OCI-LY7 (cell line): Measurements from ENCODE around the gene SLC9A7. TPM values are rescaled to one million over a fixed set of nuclear protein-coding genes. Genes with fewer than 3 reads are reported as not detected.

Source experiments
- BruUV-seq: library from RNA; stranded (reverse); fragments of 400-500 nt; replicated peaks from 2 replicates; lab custom pipeline; 2021; lab: Mats Ljungman, UMichigan
- CTCF ChIA-PET: fragments of 300-600 bp; sonication (Branson Sonifier 250); formaldehyde crosslinking; loops from one replicate; lab custom pipeline; 2022; ENCODE audit warnings: antibody characterized with exemption; ENCODE audit not compliant: unreplicated experiment; lab: Charles Lee
- POLR2A ChIA-PET: fragments of 300-600 bp; sonication (Branson Sonifier 250); formaldehyde crosslinking; loops from one replicate; lab custom pipeline; 2022; ENCODE audit warnings: antibody characterized with exemption; lab: Charles Lee
- DNase-seq: peaks from one replicate; pipeline ENCODE4 v3.0.0-alpha.2; 2015; ENCODE audit warnings: low spot score
- H2AFZ ChIP-seq: fragments of 200-600 bp; sonication (generic), shearing (Covaris generic); 2 replicates; pipeline ENCODE4 v1.6.1; 2014; ENCODE audit warnings: mild to moderate bottlenecking, antibody characterized with exemption, low read length, moderate library complexity
- H3K27ac ChIP-seq: fragments of 200-600 bp; sonication (generic); 2 replicates; pipeline ENCODE4 v1.5.1; 2014; ENCODE audit warnings: mixed run types, low read depth, mild to moderate bottlenecking, moderate library complexity, low read length, inconsistent platforms; ENCODE audit not compliant: poor library complexity, severe bottlenecking
- H3K36me3 ChIP-seq: fragments of 200-600 bp; sonication (generic); 2 replicates; pipeline ENCODE4 v1.6.1; 2014; ENCODE audit warnings: mild to moderate bottlenecking, antibody characterized with exemption, low read length, moderate library complexity, mixed read lengths; ENCODE audit not compliant: insufficient read depth
- H3K4me1 ChIP-seq: fragments of 200-600 bp; sonication (generic); 2 replicates; pipeline ENCODE4 v1.5.1; 2014; ENCODE audit warnings: mild to moderate bottlenecking, low read length; ENCODE audit not compliant: insufficient read depth, poor library complexity, severe bottlenecking
- H3K4me2 ChIP-seq: fragments of 200-600 bp; sonication (generic); 2 replicates; pipeline ENCODE4 v1.6.1; 2014; ENCODE audit warnings: mild to moderate bottlenecking, low read length
- H3K4me3 ChIP-seq: fragments of 200-600 bp; sonication (generic); 2 replicates; pipeline ENCODE4 v1.5.1; 2014; ENCODE audit warnings: mild to moderate bottlenecking, low read depth, low read length; ENCODE audit not compliant: poor library complexity, severe bottlenecking
- H3K79me2 ChIP-seq: fragments of 200-600 bp; sonication (generic); 2 replicates; pipeline ENCODE4 v1.6.1; 2016; ENCODE audit warnings: low read depth, mild to moderate bottlenecking, low read length, moderate library complexity, mixed read lengths; ENCODE audit not compliant: insufficient read depth
- H3K9me2 ChIP-seq: fragments of 200-600 bp; sonication (generic); 2 replicates; pipeline ENCODE4 v1.6.1; 2016; ENCODE audit warnings: mild to moderate bottlenecking, low read length, mixed read lengths; ENCODE audit not compliant: insufficient read depth
- H3K9me3 ChIP-seq: fragments of 200-600 bp; sonication (generic); 2 replicates; pipeline ENCODE4 v1.6.1; 2014; ENCODE audit warnings: mild to moderate bottlenecking, mixed run types, low read length, mixed read lengths
- H4K20me1 ChIP-seq: fragments of 200-600 bp; sonication (generic); 2 replicates; pipeline ENCODE4 v1.6.1; 2014; ENCODE audit warnings: mild to moderate bottlenecking, antibody characterized with exemption, low read length, moderate library complexity, mixed read lengths; ENCODE audit not compliant: insufficient read depth
- CTCF ChIP-seq: fragments of 200-600 bp; sonication (generic); conservative IDR thresholded peaks from 2 replicates; pipeline ENCODE4 v1.5.1; 2014; ENCODE audit warnings: mild to moderate bottlenecking, antibody characterized with exemption, low read length, moderate library complexity, mixed read lengths
- EZH2phosphoT487 ChIP-seq: fragments of 200-600 bp; sonication (generic); IDR thresholded peaks from 2 replicates; pipeline ENCODE4 v1.6.1; 2018; ENCODE audit warnings: low read depth, borderline replicate concordance, mild to moderate bottlenecking, mixed run types, antibody characterized with exemption, low read length, moderate library complexity, mixed read lengths
- intact Hi-C: fragments of 100-400 bp; cut with micrococcal nuclease; formaldehyde crosslinking; loops from one replicate; pipeline ENCODE4 v1.10.0; 2022; ENCODE audit not compliant: unreplicated experiment
- total RNA-seq, 2 experiments: library from RNA; depleted of rRNA in 1 of 2; stranded (reverse); fragments of >200 nt in 1 of 2; shearing (Covaris generic) in 1 of 2; gene quantifications; 2 replicates each; pipeline ENCODE4 v1.2.3, GENCODE V29; 2014 to 2022

The SLC9A7 gene
- total RNA-seq, 2 experiments from 2014 or later, result 40.5 to 59.6 TPM

GRCh38 chrX:46673620-46674359, 85.1 kb downstream of the SLC9A7 start:
- ChIA-PET CTCF (no interaction called here), POLR2A (no interaction called here)
- TF ChIP-seq CTCF (no peak), EZH2phosphoT487 (no peak)
- DNase-seq, result no peak
- no peaks in the 10 kb centered on the region for H3K79me2 ChIP-seq
- no peaks in the 10 kb centered on the region for H4K20me1 ChIP-seq
- H3K9me2 ChIP-seq, result no peaks in the 10 kb centered on the region
- H2AFZ ChIP-seq, result no peak overlapping the region
- no peaks in the 10 kb centered on the region for H3K9me3 ChIP-seq
- BruUV-seq, result no TSS peak
- no peak overlapping the region for H3K27ac ChIP-seq
- H3K36me3 ChIP-seq, result peaks cover 56% of the 10 kb centered on the region
- no peak overlapping the region for H3K4me3 ChIP-seq
- no peaks in the 10 kb centered on the region for H3K4me1 ChIP-seq
- H3K4me2 ChIP-seq, result no peak overlapping the region
- intact Hi-C loops, result no loop called here

- intact Hi-C loops, result no loop called here
- POLR2A ChIA-PET, result no interaction called here
- Histone ChIP-seq H3K79me2 (no peaks in the 10 kb centered on the region), H3K4me1 (no peaks in the 10 kb centered on the region), H3K4me3 (no peak overlapping the region), H2AFZ (no peak overlapping the region), H3K27ac (no peak overlapping the region), H4K20me1 (no peaks in the 10 kb centered on the region), H3K36me3 (peaks cover 49% of the 10 kb centered on the region), H3K9me2 (no peaks in the 10 kb centered on the region), H3K9me3 (no peaks in the 10 kb centered on the region), H3K4me2 (no peak overlapping the region)
- CTCF ChIA-PET, result interaction anchor here (0.6 kb wide), 1 partner anchor 65 kb away, joined by 3 read pairs; no protein-coding TSS in a partner anchor
- TF ChIP-seq CTCF (no peak), EZH2phosphoT487 (no peak)
- no peak for DNase-seq
- BruUV-seq, result no TSS peak
Observed at GRCh38 chrX:46670316-46670715, 88.6 kb downstream of the SLC9A7 start.

- no peaks in the 10 kb centered on the region for H3K4me1 ChIP-seq
- POLR2A ChIA-PET, result interaction anchor here (0.7 kb wide), 1 partner anchor 76 kb away, joined by 3 read pairs; no protein-coding TSS in a partner anchor
- intact Hi-C loops, result no loop called here
Observed at GRCh38 chrX:46666831-46667230, 92.1 kb downstream of the SLC9A7 start.

More at GRCh38 chrX:46666831-46667230, 92.1 kb downstream of the SLC9A7 start:
- DNase-seq, result no peak
- Histone ChIP-seq H3K9me3 (no peaks in the 10 kb centered on the region), H4K20me1 (no peaks in the 10 kb centered on the region), H3K4me3 (no peak overlapping the region), H2AFZ (no peak overlapping the region), H3K36me3 (peaks cover 46% of the 10 kb centered on the region), H3K79me2 (no peaks in the 10 kb centered on the region), H3K4me2 (no peak overlapping the region), H3K27ac (no peak overlapping the region), H3K9me2 (no peaks in the 10 kb centered on the region)
- TF ChIP-seq CTCF (no peak), EZH2phosphoT487 (no peak)
- no TSS peak for BruUV-seq
- CTCF ChIA-PET, result no interaction called here
